ENCODE data around the gene MKRN2.
A peak's percentile ranks its signal among the peaks of the same experiment; 100 is the strongest.

MKRN2 gene

DNA sequence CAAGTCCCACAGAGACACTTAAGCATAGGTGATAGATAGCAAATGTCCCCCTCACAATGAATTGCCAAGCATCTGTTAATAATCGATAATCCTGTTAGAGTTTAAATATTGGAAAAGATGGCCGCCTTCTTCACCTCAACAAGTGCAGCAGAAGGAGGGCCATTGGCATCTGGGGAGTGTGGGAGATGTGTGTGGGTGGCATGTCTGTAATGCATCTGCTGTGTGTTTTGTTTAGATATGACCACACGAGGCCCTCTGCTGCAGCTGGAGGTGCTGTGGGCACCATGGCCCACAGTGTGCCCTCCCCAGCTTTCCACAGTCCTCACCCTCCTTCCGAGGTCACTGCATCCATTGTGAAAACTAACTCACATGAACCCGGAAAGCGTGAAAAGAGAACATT is 12.9 kb downstream of the MKRN2 start:
- no peaks in the 10 kb centered on the region for H3K27me3 Mint-ChIP-seq
- peaks cover 81% of the 10 kb centered on the region for H3K36me3 Mint-ChIP-seq
- no peak for ATAC-seq
- peaks cover 8% of the 10 kb centered on the region for H3K9me3 Mint-ChIP-seq
- H3K4me1 Mint-ChIP-seq: peaks cover 2% of the 10 kb centered on the region
- H3K4me3 Mint-ChIP-seq: no peak overlapping the region
- no peak overlapping the region for H3K27ac Mint-ChIP-seq

DNA sequence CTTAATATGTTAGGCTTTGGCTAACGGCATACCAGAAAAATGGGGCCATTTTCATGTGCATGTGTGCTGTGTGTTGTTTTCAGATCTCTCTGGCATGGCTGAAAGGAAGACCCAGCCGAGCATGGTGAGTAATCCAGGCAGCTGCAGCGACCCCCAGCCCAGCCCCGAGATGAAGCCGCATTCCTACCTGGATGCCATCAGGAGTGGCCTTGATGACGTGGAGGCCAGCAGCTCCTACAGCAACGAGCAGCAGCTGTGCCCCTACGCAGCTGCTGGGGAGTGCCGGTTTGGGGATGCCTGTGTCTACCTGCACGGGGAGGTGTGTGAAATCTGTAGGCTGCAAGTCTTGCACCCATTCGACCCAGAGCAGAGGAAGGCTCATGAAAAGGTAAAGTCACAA is 15.1 kb downstream of the MKRN2 start:
- H3K27ac Mint-ChIP-seq: no peak overlapping the region
- peaks cover under 1% of the 10 kb centered on the region for H3K9me3 Mint-ChIP-seq
- no peaks in the 10 kb centered on the region for H3K4me1 Mint-ChIP-seq
- ATAC-seq: no peak
- peaks cover 82% of the 10 kb centered on the region for H3K36me3 Mint-ChIP-seq
- no peaks in the 10 kb centered on the region for H3K27me3 Mint-ChIP-seq
- H3K4me3 Mint-ChIP-seq: no peak overlapping the region

- ATAC-seq: no peak
- H3K27ac Mint-ChIP-seq: no peak overlapping the region
- peaks cover 88% of the 10 kb centered on the region for H3K36me3 Mint-ChIP-seq
- peaks cover under 1% of the 10 kb centered on the region for H3K4me1 Mint-ChIP-seq
- no peak overlapping the region for H3K4me3 Mint-ChIP-seq
- H3K27me3 Mint-ChIP-seq: no peaks in the 10 kb centered on the region
- peaks cover 3% of the 10 kb centered on the region for H3K9me3 Mint-ChIP-seq
These were observed 17.2 kb downstream of the MKRN2 start for GRCh38 chr3:12574131-12574530.

GRCh38 chr3:12574661-12575060 is 17.8 kb downstream of the MKRN2 start:
- H3K4me1 Mint-ChIP-seq: peaks cover 6% of the 10 kb centered on the region
- ATAC-seq: no peak
- peaks cover 90% of the 10 kb centered on the region for H3K36me3 Mint-ChIP-seq
- no peaks in the 10 kb centered on the region for H3K27me3 Mint-ChIP-seq
- H3K27ac Mint-ChIP-seq: no peak overlapping the region
- H3K9me3 Mint-ChIP-seq: peaks cover 3% of the 10 kb centered on the region
- no peak overlapping the region for H3K4me3 Mint-ChIP-seq

GRCh38 chr3:12577379-12577778 is 20.5 kb downstream of the MKRN2 start:
- no peaks in the 10 kb centered on the region for H3K27me3 Mint-ChIP-seq

GRCh38 chr3:12578742-12579141 is 21.9 kb downstream of the MKRN2 start:
- Mint-ChIP-seq H3K27ac (peak overlapping the region; percentile 38), H3K4me3 (no peak overlapping the region), H3K36me3 (peaks cover 81% of the 10 kb centered on the region), H3K27me3 (no peaks in the 10 kb centered on the region), H3K9me3 (peaks cover 3% of the 10 kb centered on the region), H3K4me1 (peaks cover 9% of the 10 kb centered on the region)
- ATAC-seq: no peak

More at GRCh38 chr3:12577379-12577778, 20.5 kb downstream of the MKRN2 start:
- ATAC-seq: no peak
- no peak overlapping the region for H3K27ac Mint-ChIP-seq
- peaks cover 3% of the 10 kb centered on the region for H3K9me3 Mint-ChIP-seq
- H3K4me1 Mint-ChIP-seq: peaks cover 9% of the 10 kb centered on the region
- H3K4me3 Mint-ChIP-seq: no peak overlapping the region
- peaks cover 82% of the 10 kb centered on the region for H3K36me3 Mint-ChIP-seq

DNA sequence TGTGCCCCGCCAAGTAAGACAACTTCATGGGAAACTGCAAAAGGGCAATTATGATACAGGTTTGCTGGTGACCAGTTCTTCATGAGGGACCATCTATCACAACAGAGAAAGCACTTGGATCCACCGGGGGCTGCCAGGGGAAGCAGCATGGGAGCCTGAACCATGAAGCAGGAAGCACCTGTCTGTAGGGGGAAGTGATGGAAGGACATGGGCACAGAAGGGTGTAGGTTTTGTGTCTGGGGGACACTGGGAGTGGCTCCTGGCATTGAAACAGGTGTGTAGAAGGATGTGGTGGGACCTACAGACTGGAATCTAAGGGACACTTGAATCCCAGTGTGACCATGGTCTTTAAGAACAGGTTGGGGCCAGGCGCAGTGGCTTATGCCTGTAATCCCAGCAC is 22.6 kb downstream of the MKRN2 start:
- peaks cover 3% of the 10 kb centered on the region for H3K9me3 Mint-ChIP-seq
- no peak overlapping the region for H3K4me3 Mint-ChIP-seq
- peaks cover 81% of the 10 kb centered on the region for H3K36me3 Mint-ChIP-seq
- no peak for ATAC-seq
- peaks cover 9% of the 10 kb centered on the region for H3K4me1 Mint-ChIP-seq
- no peaks in the 10 kb centered on the region for H3K27me3 Mint-ChIP-seq
- H3K27ac Mint-ChIP-seq: peak overlapping the region; percentile 38

- peaks cover 9% of the 10 kb centered on the region for H3K4me1 Mint-ChIP-seq
- ATAC-seq: no peak
- no peak overlapping the region for H3K4me3 Mint-ChIP-seq
- H3K27ac Mint-ChIP-seq: peak overlapping the region; percentile 38
- no peaks in the 10 kb centered on the region for H3K27me3 Mint-ChIP-seq
- peaks cover 81% of the 10 kb centered on the region for H3K36me3 Mint-ChIP-seq
- H3K9me3 Mint-ChIP-seq: peaks cover 3% of the 10 kb centered on the region
These were observed 23.0 kb downstream of the MKRN2 start for GRCh38 chr3:12579905-12580304.

DNA sequence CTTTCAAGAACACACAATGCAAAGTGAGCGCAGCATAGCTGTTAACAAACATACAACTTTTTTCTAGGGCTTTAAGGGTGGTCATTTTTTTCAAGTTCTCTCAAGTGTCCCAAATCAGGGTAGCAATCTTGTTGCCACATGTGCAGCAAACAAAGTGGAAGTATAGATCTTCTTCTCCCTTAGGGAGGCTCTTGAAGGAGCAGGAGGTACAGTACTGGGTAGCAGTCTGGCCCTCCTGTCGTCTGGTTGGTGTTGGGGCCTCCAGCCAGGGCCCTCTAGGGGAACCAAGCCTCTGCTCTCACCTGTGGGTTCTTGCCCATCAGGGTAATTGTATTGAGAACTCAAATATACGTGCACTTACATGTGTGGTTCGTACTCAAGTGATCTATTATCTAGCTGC is 25.8 kb downstream of the MKRN2 start:
- H3K27ac Mint-ChIP-seq: no peak overlapping the region
- no peaks in the 10 kb centered on the region for H3K9me3 Mint-ChIP-seq
- peaks cover 17% of the 10 kb centered on the region for H3K4me1 Mint-ChIP-seq
- H3K36me3 Mint-ChIP-seq: peaks cover 61% of the 10 kb centered on the region
- no peak overlapping the region for H3K4me3 Mint-ChIP-seq
- no peaks in the 10 kb centered on the region for H3K27me3 Mint-ChIP-seq
- ATAC-seq: no peak

GRCh38 chr3:12583280-12583679 is 26.4 kb downstream of the MKRN2 start:
- Mint-ChIP-seq H3K27ac (no peak overlapping the region), H3K27me3 (no peaks in the 10 kb centered on the region), H3K4me1 (peaks cover 17% of the 10 kb centered on the region), H3K4me3 (no peak overlapping the region), H3K36me3 (peaks cover 58% of the 10 kb centered on the region), H3K9me3 (no peaks in the 10 kb centered on the region)
- ATAC-seq: no peak

GRCh38 chr3:12584083-12584482 is 27.2 kb downstream of the MKRN2 start:
- Mint-ChIP-seq H3K4me1 (peaks cover 17% of the 10 kb centered on the region), H3K36me3 (peaks cover 58% of the 10 kb centered on the region), H3K4me3 (no peak overlapping the region), H3K27me3 (no peaks in the 10 kb centered on the region), H3K27ac (no peak overlapping the region), H3K9me3 (no peaks in the 10 kb centered on the region)
- ATAC-seq: no peak

DNA sequence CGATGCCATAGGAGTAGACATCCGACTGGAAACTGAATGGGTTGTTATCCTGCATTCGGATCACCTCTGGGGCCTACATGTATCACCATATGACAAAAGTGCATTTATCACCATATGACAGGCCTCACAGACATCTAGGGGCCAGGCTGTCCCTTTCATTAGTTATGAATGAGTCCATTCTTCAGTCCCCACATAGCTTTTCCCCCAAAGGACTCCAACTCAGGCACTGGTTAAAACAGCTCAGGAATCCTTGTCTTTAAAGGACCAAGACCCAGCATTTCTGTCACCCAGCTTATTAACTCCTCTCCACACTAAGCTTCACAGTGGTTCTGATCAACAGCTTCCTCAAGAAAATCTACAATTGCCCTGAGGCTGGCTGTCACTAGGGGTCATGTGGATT is 28.3 kb downstream of the MKRN2 start:
- H3K27me3 Mint-ChIP-seq: no peaks in the 10 kb centered on the region

GRCh38 chr3:12585970-12586369 is 29.1 kb downstream of the MKRN2 start:
- Mint-ChIP-seq H3K36me3 (peaks cover 53% of the 10 kb centered on the region), H3K4me1 (peaks cover 17% of the 10 kb centered on the region), H3K27me3 (no peaks in the 10 kb centered on the region), H3K4me3 (no peak overlapping the region), H3K9me3 (no peaks in the 10 kb centered on the region), H3K27ac (peak overlapping the region; percentile 46)
- ATAC-seq: peak; percentile 71

More for the DNA sequence above, 28.3 kb downstream of the MKRN2 start:
- H3K4me3 Mint-ChIP-seq: no peak overlapping the region
- peaks cover 53% of the 10 kb centered on the region for H3K36me3 Mint-ChIP-seq
- peaks cover 10% of the 10 kb centered on the region for H3K4me1 Mint-ChIP-seq
- peak overlapping the region; percentile 46 for H3K27ac Mint-ChIP-seq
- ATAC-seq: no peak
- H3K9me3 Mint-ChIP-seq: no peaks in the 10 kb centered on the region

GRCh38 chr3:12586403-12586802 is 29.5 kb downstream of the MKRN2 start:
- Mint-ChIP-seq H3K36me3 (peaks cover 55% of the 10 kb centered on the region), H3K27me3 (no peaks in the 10 kb centered on the region), H3K4me1 (peaks cover 20% of the 10 kb centered on the region), H3K9me3 (no peaks in the 10 kb centered on the region), H3K27ac (peak overlapping the region; percentile 46), H3K4me3 (no peak overlapping the region)
- no peak for ATAC-seq

GRCh38 chr3:12588039-12589009 is 31.4 kb downstream of the MKRN2 start:
- no peak for ATAC-seq
- no peak overlapping the region for H3K27ac Mint-ChIP-seq
- H3K36me3 Mint-ChIP-seq: peaks cover 55% of the 10 kb centered on the region
- peaks cover 25% of the 10 kb centered on the region for H3K4me1 Mint-ChIP-seq
- H3K27me3 Mint-ChIP-seq: no peaks in the 10 kb centered on the region
- H3K4me3 Mint-ChIP-seq: no peak overlapping the region
- H3K9me3 Mint-ChIP-seq: no peaks in the 10 kb centered on the region

DNA sequence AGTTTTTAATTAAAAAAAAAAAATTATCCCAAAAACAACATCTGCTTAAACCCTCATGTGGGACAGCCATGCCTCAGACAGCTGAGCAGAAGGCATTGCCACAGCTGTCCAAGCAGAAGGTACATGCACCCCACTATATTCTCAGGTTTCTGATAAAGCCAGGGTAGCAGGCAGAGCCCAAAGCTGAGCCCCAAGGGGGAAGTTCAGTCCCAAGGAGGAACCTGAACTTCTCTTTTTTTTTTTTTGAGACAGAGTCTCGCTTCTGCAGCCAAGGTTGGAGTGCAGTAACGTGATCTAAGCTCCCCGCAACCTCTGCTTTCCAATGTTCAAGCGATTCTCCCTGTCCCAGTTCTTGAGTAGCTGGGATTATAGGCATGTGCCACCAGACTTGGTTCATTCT is 33.2 kb downstream of the MKRN2 start:
- ATAC-seq: peak; percentile 75

More for the DNA sequence above, 33.2 kb downstream of the MKRN2 start:
- Mint-ChIP-seq H3K4me1 (peaks cover 25% of the 10 kb centered on the region), H3K9me3 (no peaks in the 10 kb centered on the region), H3K36me3 (peaks cover 56% of the 10 kb centered on the region), H3K4me3 (no peak overlapping the region), H3K27me3 (no peaks in the 10 kb centered on the region), H3K27ac (peak overlapping the region; percentile 59)

Data from stimulated activated memory B cell treated with anti-CD40 and anti-IgM and Interleukin-4, amounts not matched to agents 10 μg/mL and 1 μg/mL and 100 μg/mL, for 72 hours (primary cell).